ENCODE measurements around the gene ADGRG1. TPM values are rescaled to one million over a fixed set of nuclear protein-coding genes. Genes with fewer than 3 reads are reported as not detected.
A peak's percentile ranks its signal among the peaks of the same experiment; 100 is the strongest.

ADGRG1 gene
- total RNA-seq, 3 donors from 2014 or later (not counting 1 experiment from before 2014, with no cell fraction given), result 830 to 949 (median 858) TPM

DNA sequence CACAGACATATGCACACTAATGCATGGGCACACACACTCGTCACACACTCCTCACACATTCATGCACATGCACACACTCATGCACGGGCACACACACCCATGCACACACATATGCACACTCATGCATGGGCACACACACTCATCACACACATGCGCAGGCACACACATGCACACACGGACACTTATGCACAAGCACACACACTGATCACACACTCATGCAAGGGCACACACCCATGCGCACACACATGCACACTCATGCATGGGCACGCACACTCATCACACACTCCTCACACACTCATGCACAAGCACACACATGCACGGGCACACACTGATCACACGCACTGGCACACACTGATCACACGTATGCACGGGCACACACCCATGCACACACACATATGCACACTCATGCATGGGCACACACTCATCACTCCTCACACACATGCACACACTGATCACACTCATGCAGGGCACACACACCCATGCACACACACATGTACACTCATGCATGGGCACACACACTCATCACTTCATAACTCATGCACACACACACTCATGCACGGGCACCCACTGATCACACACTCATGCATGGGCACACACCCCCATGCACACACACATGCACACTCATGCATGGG lies 16.1 kb downstream of the ADGRG1 start:
- TF ChIP-seq, protein P1, sequence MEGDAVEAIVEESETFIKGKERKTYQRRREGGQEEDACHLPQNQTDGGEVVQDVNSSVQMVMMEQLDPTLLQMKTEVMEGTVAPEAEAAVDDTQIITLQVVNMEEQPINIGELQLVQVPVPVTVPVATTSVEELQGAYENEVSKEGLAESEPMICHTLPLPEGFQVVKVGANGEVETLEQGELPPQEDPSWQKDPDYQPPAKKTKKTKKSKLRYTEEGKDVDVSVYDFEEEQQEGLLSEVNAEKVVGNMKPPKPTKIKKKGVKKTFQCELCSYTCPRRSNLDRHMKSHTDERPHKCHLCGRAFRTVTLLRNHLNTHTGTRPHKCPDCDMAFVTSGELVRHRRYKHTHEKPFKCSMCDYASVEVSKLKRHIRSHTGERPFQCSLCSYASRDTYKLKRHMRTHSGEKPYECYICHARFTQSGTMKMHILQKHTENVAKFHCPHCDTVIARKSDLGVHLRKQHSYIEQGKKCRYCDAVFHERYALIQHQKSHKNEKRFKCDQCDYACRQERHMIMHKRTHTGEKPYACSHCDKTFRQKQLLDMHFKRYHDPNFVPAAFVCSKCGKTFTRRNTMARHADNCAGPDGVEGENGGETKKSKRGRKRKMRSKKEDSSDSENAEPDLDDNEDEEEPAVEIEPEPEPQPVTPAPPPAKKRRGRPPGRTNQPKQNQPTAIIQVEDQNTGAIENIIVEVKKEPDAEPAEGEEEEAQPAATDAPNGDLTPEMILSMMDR (IDR thresholded peaks at IDR 0.05), result no peak
- Mint-ChIP-seq H3K36me3 (no peaks in the 10 kb centered on the region), H3K27me3 (ENCODE audit: low read depth in 2 of 2) (no peaks in the 10 kb centered on the region), H3K9me3 (no peaks in the 10 kb centered on the region), H3K4me1 (peaks cover 32 to 56% of the 10 kb centered on the region in 2 donors), H3K4me3 (no peak overlapping the region), H3K27ac (no peak overlapping the region)
- DNase-seq, result no peak
- no peaks in the 10 kb centered on the region for H3K36me3 ChIP-seq (ENCODE audit: control insufficient read depth, insufficient read depth, low read length)
- 82% methylated on average over 11 of the region's 11 CpGs for WGBS (ENCODE audit: insufficient coverage)
- H3K4me1 ChIP-seq (ENCODE audit: control insufficient read depth, insufficient read depth, low read length), result peaks cover 64% of the 10 kb centered on the region
- no peak overlapping the region for H3K27ac ChIP-seq (ENCODE audit: low read length)
- no peak overlapping the region for H3K4me3 ChIP-seq (ENCODE audit: low read length)
- intact Hi-C loops (cut with micrococcal nuclease), result loop anchor here (5.0 kb wide), 1 partner anchor 112 kb away; no protein-coding TSS in a partner anchor
- no peaks in the 10 kb centered on the region for H3K27me3 ChIP-seq (ENCODE audit: control insufficient read depth, insufficient read depth, low read length)
- ATAC-seq, result no peak
- H3K9me3 ChIP-seq (ENCODE audit: control insufficient read depth, insufficient read depth, low read length), result no peaks in the 10 kb centered on the region

DNA sequence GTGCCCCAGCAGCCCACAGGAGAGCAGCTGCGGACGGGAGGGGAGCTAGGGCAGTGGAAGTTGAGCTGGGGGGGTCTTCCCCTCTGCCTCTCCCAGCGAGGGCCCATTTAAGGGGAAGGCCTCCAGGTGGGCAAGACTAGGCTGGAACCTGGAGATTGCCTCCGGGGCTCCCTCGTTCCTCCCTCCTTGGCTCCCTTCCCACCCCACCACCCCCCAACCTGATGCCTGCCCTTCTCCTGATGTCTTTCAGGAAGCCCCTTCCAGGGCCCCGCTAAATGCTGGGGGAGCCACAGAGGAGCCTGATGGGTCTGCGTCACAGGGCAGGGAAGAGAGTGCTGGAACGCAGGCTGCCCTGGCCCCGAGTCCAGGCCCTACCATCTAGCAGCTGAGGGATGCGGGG lies 16.7 kb downstream of the ADGRG1 start:
- H3K36me3 ChIP-seq (ENCODE audit: control insufficient read depth, insufficient read depth, low read length), result peaks cover 4% of the 10 kb centered on the region
- peaks cover 35 to 55% of the 10 kb centered on the region in 2 donors for H3K4me1 Mint-ChIP-seq
- H3K9me3 Mint-ChIP-seq, result no peaks in the 10 kb centered on the region
- no peaks in the 10 kb centered on the region for H3K27me3 Mint-ChIP-seq (ENCODE audit: low read depth in 2 of 2)
- no peaks in the 10 kb centered on the region for H3K27me3 ChIP-seq (ENCODE audit: control insufficient read depth, insufficient read depth, low read length)
- H3K27ac Mint-ChIP-seq, result peak overlapping the region; percentile 91 to 96
- H3K9me3 ChIP-seq (ENCODE audit: control insufficient read depth, insufficient read depth, low read length), result no peaks in the 10 kb centered on the region
- ATAC-seq (no peak), DNase-seq (no peak)
- peaks cover 70% of the 10 kb centered on the region for H3K4me1 ChIP-seq (ENCODE audit: control insufficient read depth, insufficient read depth, low read length)
- no peak overlapping the region for H3K4me3 Mint-ChIP-seq
- no peak overlapping the region for H3K4me3 ChIP-seq (ENCODE audit: low read length)
- H3K36me3 Mint-ChIP-seq, result no peaks in the 10 kb centered on the region
- intact Hi-C loops (cut with micrococcal nuclease), result loop anchor here (5.0 kb wide), 1 partner anchor 113 kb away; no protein-coding TSS in a partner anchor
- WGBS (ENCODE audit: insufficient coverage), result 69% methylated on average over 10 of the region's 10 CpGs
- no peak overlapping the region for H3K27ac ChIP-seq (ENCODE audit: low read length)
- TF ChIP-seq, protein P1 (IDR thresholded peaks at IDR 0.05), result no peak

DNA sequence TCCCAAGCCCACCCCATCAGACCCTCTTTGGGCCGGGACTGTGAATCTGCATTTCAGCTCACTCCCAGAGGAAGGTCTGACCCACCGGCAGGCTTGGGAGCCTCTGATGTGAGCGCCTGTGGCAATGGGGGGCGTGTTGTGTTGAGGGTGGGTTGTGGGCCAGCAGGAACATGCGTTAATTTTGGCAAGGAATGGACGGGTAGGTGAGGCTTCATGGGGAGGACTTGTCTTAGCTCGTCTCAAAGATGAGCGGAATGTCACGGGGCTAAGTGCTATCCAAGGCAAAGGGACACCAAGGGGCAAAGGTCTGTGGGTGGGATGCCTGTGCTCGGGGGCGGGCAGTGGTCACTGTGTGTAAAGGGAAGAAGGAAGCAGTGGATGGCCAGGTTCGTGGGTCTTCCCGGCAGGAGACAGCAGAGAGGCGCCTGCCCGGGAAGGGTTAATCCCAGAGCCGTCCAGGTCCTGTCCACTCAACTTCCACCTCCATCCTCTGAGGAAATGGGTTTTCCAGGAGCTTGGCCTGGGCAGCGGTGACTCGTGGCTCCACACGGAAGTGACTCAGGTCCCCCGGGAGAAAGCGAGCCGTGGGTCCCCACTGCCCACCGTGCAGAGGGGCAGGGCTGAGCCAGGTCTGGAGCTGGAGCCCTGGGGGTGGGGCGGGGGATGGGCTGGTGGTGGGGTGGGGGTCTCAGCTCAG lies 17.4 kb downstream of the ADGRG1 start:
- peak overlapping the region; percentile 56 for H3K4me3 Mint-ChIP-seq
- H3K27ac Mint-ChIP-seq, result peak overlapping the region; percentile 91 to 96
- Histone ChIP-seq H3K27me3 (ENCODE audit: control insufficient read depth, insufficient read depth, low read length) (no peaks in the 10 kb centered on the region), H3K4me1 (ENCODE audit: control insufficient read depth, insufficient read depth, low read length) (peaks cover 76% of the 10 kb centered on the region), H3K36me3 (ENCODE audit: control insufficient read depth, insufficient read depth, low read length) (peaks cover 8% of the 10 kb centered on the region), H3K27ac (ENCODE audit: low read length) (peak overlapping the region; percentile 84), H3K4me3 (ENCODE audit: low read length) (no peak overlapping the region), H3K9me3 (ENCODE audit: control insufficient read depth, insufficient read depth, low read length) (no peaks in the 10 kb centered on the region)
- H3K4me1 Mint-ChIP-seq, result peaks cover 40 to 54% of the 10 kb centered on the region in 2 donors
- DNase-seq (no peak), ATAC-seq (no peak)
- H3K36me3 Mint-ChIP-seq, result no peaks in the 10 kb centered on the region
- no peaks in the 10 kb centered on the region for H3K27me3 Mint-ChIP-seq (ENCODE audit: low read depth in 2 of 2)
- TF ChIP-seq, protein P1 (IDR thresholded peaks at IDR 0.05), result no peak
- intact Hi-C loops (cut with micrococcal nuclease), result loop anchor here (2.0 to 5.0 kb wide), 2 partner anchors 114 to 165 kb away; no protein-coding TSS in a partner anchor
- H3K9me3 Mint-ChIP-seq, result no peaks in the 10 kb centered on the region
- WGBS (ENCODE audit: insufficient coverage), result 81% methylated on average over 24 of the region's 24 CpGs
